Spleen (tissue), 11 donors: ENCODE measurements around the gene PRUNE2. TPM values are rescaled to one million over a fixed set of nuclear protein-coding genes. Genes with fewer than 3 reads are reported as not detected.
"Not testable (repeated sequence)": the region's sequence is repeated elsewhere in the genome, so short reads cannot be mapped to it uniquely, and the experiment has no call there.

Experiments
- DNase-seq: peaks from one replicate; pipeline ENCODE4 v3.0.0-alpha.2; 2020
- H3K27ac ChIP-seq, 8 donors: fragments of 200-600 bp; sonication (generic) in 7 of 8; 1 replicate in 4 of 8; 2 replicates in 4 of 8; pipeline versions ENCODE4 v1.5.0 to v1.8.0; 2016 to 2021; ENCODE audit warnings: inconsistent platforms in 4 of 8, mild to moderate bottlenecking in 4 of 8, moderate library complexity in 1 of 8
- H3K27me3 ChIP-seq, 7 donors: fragments of 200-600 bp; sonication (generic) in 6 of 7; replicated peaks in 1 of 7; 1 replicate in 4 of 7; 2 replicates in 3 of 7; pipeline versions ENCODE4 v1.5.0 to v1.8.0; 2016 to 2021; ENCODE audit warnings: inconsistent platforms in 3 of 7, mild to moderate bottlenecking in 1 of 7
- H3K36me3 ChIP-seq, 6 donors: fragments of 200-600 bp; sonication (generic) in 5 of 6; 1 replicate in 4 of 6; 2 replicates in 2 of 6; pipeline versions ENCODE4 v1.5.0 to v1.8.0; 2016 to 2021; ENCODE audit warnings: inconsistent platforms in 2 of 6
- H3K4me1 ChIP-seq, 6 donors: fragments of 200-600 bp; sonication (generic) in 5 of 6; 1 replicate in 3 of 6; 2 replicates in 3 of 6; pipeline versions ENCODE4 v1.5.0 to v1.8.0; 2016 to 2021; ENCODE audit warnings: inconsistent platforms in 3 of 6
- H3K4me3 ChIP-seq, 8 donors: fragments of 200-600 bp; sonication (generic) in 7 of 8; 1 replicate in 4 of 8; 2 replicates in 4 of 8; pipeline versions ENCODE4 v1.5.0 to v1.8.0; 2016 to 2021; ENCODE audit warnings: inconsistent platforms in 4 of 8, mild to moderate bottlenecking in 4 of 8, moderate library complexity in 2 of 8
- H3K9me3 ChIP-seq, 8 donors: fragments of 200-600 bp; sonication (generic) in 7 of 8; 1 replicate in 4 of 8; 2 replicates in 4 of 8; pipeline versions ENCODE4 v1.5.0 to v1.8.0; 2016 to 2021; ENCODE audit warnings: inconsistent platforms in 4 of 8
- CTCF ChIP-seq, 11 experiments: fragments of 200-600 bp in 7 of 11; fragments of 450-650 bp in 4 of 11; sonication (generic) in 4 of 11; IDR thresholded peaks in 8 of 11; conservative IDR thresholded peaks in 3 of 11; 1 replicate in 7 of 11; 2 replicates in 4 of 11; pipeline versions ENCODE4 v1.4.0 to v1.8.0; 2016 to 2021; ENCODE audit warnings: antibody characterized with exemption in 11 of 11, inconsistent platforms in 4 of 11, mild to moderate bottlenecking in 1 of 11
- POLR2A ChIP-seq, 3 donors: fragments of 450-650 bp; IDR thresholded peaks; one replicate each; pipeline ENCODE4 v1.5.1; 2017; ENCODE audit warnings: antibody characterized with exemption in 3 of 3, mild to moderate bottlenecking in 1 of 3
- POLR2AphosphoS5 ChIP-seq, 3 donors: sonication (generic); formaldehyde crosslinking; IDR thresholded peaks; one replicate each; pipeline ENCODE4 v1.5.1; 2017; ENCODE audit warnings: antibody characterized with exemption in 3 of 3
- WGBS, 5 donors: extraction: QIAGEN DNeasy Blood & Tissue Kit in 3 of 5; methylation state at CpG; one replicate each; pipeline versions ENCODE4 v1.1.5 to v1.1.7; 2013 to 2018; 5-methylcytosine and 5-hydroxymethylcytosine counted together
- intact Hi-C: fragments of 100-400 bp; cut with DNase I; formaldehyde crosslinking; loops from one replicate; pipeline ENCODE4 v1.15.0; 2023; ENCODE audit warnings: low total_unique reads
- polyA plus RNA-seq, 3 donors: library from polyadenylated mRNA; stranded (reverse); fragments of 200-250 nt; gene quantifications; one replicate each; pipeline ENCODE4 v1.2.1, GENCODE V29; 2013
- total RNA-seq, 7 donors: library from RNA; depleted of rRNA in 3 of 7; stranded (reverse); fragments of >200 nt in 3 of 7; fragmentation: NEBNext Ultra II Directional in 4 of 7; extraction: Animal tissue kit (Norgen Biotek cat#: 25700) in 4 of 7; gene quantifications; one replicate each; pipeline versions ENCODE4 v1.1.0 to v1.2.1, GENCODE V29; 2016 to 2021
- donor health status: healthy with polysubstance abuse.
- donor health status: DM: no; HTN: no; CAD: no; lungs with moderate emphysema.
- donor health status: DM: no; HTN: no; CAD: no.
- donor health status: Bipolar disorder and iron deficiency.
- donor health status: healthy.
- donor health status: DM: no; HTN: no; CAD: no.
- donor health status: DM: yes; HTN: yes; CAD: no.

The PRUNE2 gene
- total and polyA plus RNA-seq, 10 donors: 3.3 to 23.6 (median 14.0) TPM

GRCh38 chr9:76594764-76595424 is 311.0 kb downstream of the PRUNE2 start:
- Histone ChIP-seq H3K4me1 (peaks cover 0 to 44% (median 7%) of the 10 kb centered on the region in 6 donors), H3K4me3 (no peak overlapping the region), H3K27me3 (peaks cover 0 to 4% (median 0%) of the 10 kb centered on the region in 7 donors), H3K27ac (peak overlapping the region in 3 of 8 donors; percentile 46 to 73 (median 63)), H3K36me3 (no peaks in the 10 kb centered on the region), H3K9me3 (no peaks in the 10 kb centered on the region)
- DNase-seq: no peak
- no peak for TF ChIP-seq POLR2A (IDR thresholded peaks at IDR 0.05)
- TF ChIP-seq CTCF (IDR thresholded peaks at IDR 0.05 in 8 of 11, conservative IDR thresholded peaks at IDR 0.05 in 3 of 11): no peak
- TF ChIP-seq POLR2AphosphoS5 (IDR thresholded peaks at IDR 0.05): no peak
- WGBS, 5 donors: 52 to 54% (median 53%) methylated on average over 4 of the region's 4 CpGs
- intact Hi-C loops: no loop called here

GRCh38 chr9:76593961-76594735 is 311.8 kb downstream of the PRUNE2 start:
- H3K4me3 ChIP-seq, H3K9me3 ChIP-seq, H3K36me3 ChIP-seq, intact Hi-C loops, DNase-seq, H3K27ac ChIP-seq, H3K27me3 ChIP-seq: not testable (repeated sequence)
- 60 to 76% (median 65%) methylated on average over 4 of the region's 4 CpGs for WGBS, 5 donors
- peaks cover 0 to 44% (median 7%) of the 10 kb centered on the region in 6 donors for H3K4me1 ChIP-seq

GRCh38 chr9:76592974-76593347 is 313.0 kb downstream of the PRUNE2 start:
- WGBS, 5 donors: 5 to 30% (median 18%) methylated on average over 2 of the region's 2 CpGs
- intact Hi-C loops: no loop called here
- no peak for DNase-seq
- H3K9me3 ChIP-seq: no peaks in the 10 kb centered on the region
- peak overlapping the region in 2 of 8 donors; percentile 21 to 23 for H3K27ac ChIP-seq
- no peak overlapping the region for H3K4me3 ChIP-seq
- H3K36me3 ChIP-seq: no peaks in the 10 kb centered on the region
- peaks cover 0 to 4% (median 0%) of the 10 kb centered on the region in 7 donors for H3K27me3 ChIP-seq
- H3K4me1 ChIP-seq: peaks cover 0 to 49% (median 8%) of the 10 kb centered on the region in 6 donors
- no peak for TF ChIP-seq POLR2AphosphoS5 (IDR thresholded peaks at IDR 0.05)
- TF ChIP-seq CTCF (IDR thresholded peaks at IDR 0.05 in 8 of 11, conservative IDR thresholded peaks at IDR 0.05 in 3 of 11): no peak
- TF ChIP-seq POLR2A (IDR thresholded peaks at IDR 0.05): no peak

- DNase-seq: no peak
- intact Hi-C loops: no loop called here
- peaks cover 0 to 4% (median 0%) of the 10 kb centered on the region in 7 donors for H3K27me3 ChIP-seq
- WGBS, 5 donors: 56 to 82% (median 69%) methylated on average over 6 of the region's 6 CpGs
- no peaks in the 10 kb centered on the region for H3K9me3 ChIP-seq
- no peaks in the 10 kb centered on the region for H3K36me3 ChIP-seq
- peak overlapping the region in 2 of 8 donors; percentile 23 to 28 for H3K27ac ChIP-seq
- no peak for TF ChIP-seq CTCF (IDR thresholded peaks at IDR 0.05 in 8 of 11, conservative IDR thresholded peaks at IDR 0.05 in 3 of 11)
- TF ChIP-seq POLR2AphosphoS5 (IDR thresholded peaks at IDR 0.05): no peak
- no peak for TF ChIP-seq POLR2A (IDR thresholded peaks at IDR 0.05)
- H3K4me3 ChIP-seq: no peak overlapping the region
- H3K4me1 ChIP-seq: peaks cover 0 to 50% (median 8%) of the 10 kb centered on the region in 6 donors
Observed at GRCh38 chr9:76592091-76592973, 313.6 kb downstream of the PRUNE2 start.
